Liver (tissue), 9 donors: ENCODE data around the gene ATP6V1F. TPM values are rescaled to one million over a fixed set of nuclear protein-coding genes. Genes with fewer than 3 reads are reported as not detected.

Source experiments
- DNase-seq: peaks from one replicate; pipeline ENCODE4 v3.0.0-alpha.2; 2017; ENCODE audit warnings: low spot score
- H3K27ac ChIP-seq, 2 donors: one replicate each; pipeline ENCODE4 v1.7.0; 2013; ENCODE audit warnings: inconsistent platforms in 2 of 2, low read length in 2 of 2, control low read depth in 1 of 2, low read depth in 1 of 2, mild to moderate bottlenecking in 1 of 2
- H3K27me3 ChIP-seq, 4 donors: one replicate each; pipeline versions ENCODE4 v1.6.1 to v1.7.0; 2013; ENCODE audit warnings: low read length in 3 of 4, inconsistent platforms in 1 of 4, mild to moderate bottlenecking in 1 of 4, moderate library complexity in 1 of 4; ENCODE audit not compliant: control insufficient read depth in 4 of 4, insufficient read depth in 4 of 4
- H3K36me3 ChIP-seq, 4 donors: one replicate each; pipeline versions ENCODE4 v1.6.1 to v1.7.0; 2013; ENCODE audit warnings: low read length in 3 of 4, mild to moderate bottlenecking in 3 of 4, low read depth in 1 of 4, moderate library complexity in 1 of 4; ENCODE audit not compliant: control insufficient read depth in 4 of 4, insufficient read depth in 3 of 4
- H3K4me1 ChIP-seq, 4 donors: one replicate each; pipeline versions ENCODE4 v1.6.1 to v1.7.0; 2013; ENCODE audit warnings: low read length in 3 of 4, mild to moderate bottlenecking in 3 of 4, moderate library complexity in 1 of 4; ENCODE audit not compliant: control insufficient read depth in 4 of 4, insufficient read depth in 4 of 4
- H3K4me3 ChIP-seq, 3 donors: one replicate each; pipeline versions ENCODE4 v1.6.1 to v1.7.0; 2013; ENCODE audit warnings: low read length in 3 of 3, control low read depth in 1 of 3, low read depth in 1 of 3, mild to moderate bottlenecking in 1 of 3
- H3K9ac ChIP-seq, 2 donors: one replicate each; pipeline ENCODE4 v1.7.0; 2013; ENCODE audit warnings: low read length in 2 of 2, mild to moderate bottlenecking in 2 of 2, moderate library complexity in 2 of 2, control low read depth in 1 of 2, low read depth in 1 of 2
- H3K9me3 ChIP-seq, 4 donors: one replicate each; pipeline versions ENCODE4 v1.6.1 to v1.7.0; 2013; ENCODE audit warnings: low read length in 3 of 4; ENCODE audit not compliant: control insufficient read depth in 4 of 4
- ATF3 ChIP-seq: IDR thresholded peaks from 2 replicates; pipeline ENCODE4 v1.6.1; 2016; ENCODE audit warnings: antibody characterized with exemption
- CTCF ChIP-seq: fragments of 150-350 bp; IDR thresholded peaks from 2 replicates; pipeline ENCODE4 v1.5.1; 2017; ENCODE audit warnings: improper control_type of control experiment, low read depth, low read length; ENCODE audit not compliant: missing input control
- EGR1 ChIP-seq, 2 donors: IDR thresholded peaks; 2 replicates each; pipeline ENCODE4 v1.6.1; 2016 to 2018; ENCODE audit warnings: antibody characterized with exemption in 2 of 2, low read depth in 2 of 2
- FOXA1 ChIP-seq: IDR thresholded peaks from 2 replicates; pipeline ENCODE4 v1.6.1; 2016; ENCODE audit warnings: antibody characterized with exemption
- FOXA2 ChIP-seq: IDR thresholded peaks from 2 replicates; pipeline ENCODE4 v1.6.1; 2016; ENCODE audit warnings: antibody characterized with exemption
- GABPA ChIP-seq, 2 donors: IDR thresholded peaks in 1 of 2; conservative IDR thresholded peaks in 1 of 2; 2 replicates each; pipeline ENCODE4 v1.6.1; 2016; ENCODE audit warnings: antibody characterized with exemption in 2 of 2, mild to moderate bottlenecking in 1 of 2, moderate library complexity in 1 of 2
- HNF4A ChIP-seq, 2 donors: conservative IDR thresholded peaks; 2 replicates each; pipeline ENCODE4 v1.6.1; 2016; ENCODE audit warnings: antibody characterized with exemption in 2 of 2, mild to moderate bottlenecking in 2 of 2
- HNF4G ChIP-seq: IDR thresholded peaks from 2 replicates; pipeline ENCODE4 v1.6.1; 2016; ENCODE audit warnings: antibody characterized with exemption
- JUND ChIP-seq, 2 donors: IDR thresholded peaks; 2 replicates each; pipeline ENCODE4 v1.6.1; 2016; ENCODE audit warnings: antibody characterized with exemption in 2 of 2
- MAX ChIP-seq: IDR thresholded peaks from 2 replicates; pipeline ENCODE4 v1.6.1; 2016; ENCODE audit warnings: antibody characterized with exemption
- NR2F2 ChIP-seq: IDR thresholded peaks from 2 replicates; pipeline ENCODE4 v1.6.1; 2016; ENCODE audit warnings: antibody characterized with exemption
- RAD21 ChIP-seq, 2 donors: IDR thresholded peaks; 2 replicates each; pipeline ENCODE4 v1.6.1; 2016; ENCODE audit warnings: antibody characterized with exemption in 2 of 2, mild to moderate bottlenecking in 2 of 2
- REST ChIP-seq: IDR thresholded peaks from 2 replicates; pipeline ENCODE4 v1.6.1; 2016; ENCODE audit warnings: antibody characterized with exemption, mild to moderate bottlenecking
- RXRA ChIP-seq, 2 donors: IDR thresholded peaks; 2 replicates each; pipeline ENCODE4 v1.6.1; 2017 to 2018; ENCODE audit warnings: antibody characterized with exemption in 2 of 2, mild to moderate bottlenecking in 1 of 2
- SP1 ChIP-seq: IDR thresholded peaks from 2 replicates; pipeline ENCODE4 v1.6.1; 2018; ENCODE audit warnings: antibody characterized with exemption, mild to moderate bottlenecking
- TAF1 ChIP-seq: conservative IDR thresholded peaks from 2 replicates; pipeline ENCODE4 v1.6.1; 2016; ENCODE audit warnings: antibody characterized with exemption, mild to moderate bottlenecking
- YY1 ChIP-seq: IDR thresholded peaks from 2 replicates; pipeline ENCODE4 v1.6.1; 2016; ENCODE audit warnings: antibody characterized with exemption, mild to moderate bottlenecking
- ZBTB33 ChIP-seq: IDR thresholded peaks from 2 replicates; pipeline ENCODE4 v1.6.1; 2016; ENCODE audit warnings: antibody characterized with exemption
- WGBS: extraction: QIAGEN DNeasy Blood & Tissue Kit; methylation state at CpG from one replicate; pipeline ENCODE4 v1.1.7; 2013; 5-methylcytosine and 5-hydroxymethylcytosine counted together
- polyA plus RNA-seq, 2 donors: library from polyadenylated mRNA; stranded (reverse) in 1 of 2; unstranded in 1 of 2; fragments of 200-250 nt in 1 of 2; fragments of >200 nt in 1 of 2; fragmentation: Nextera tagmentation in 1 of 2; extraction: Ambion mirVana in 1 of 2; gene quantifications; one replicate each; pipeline versions ENCODE4 v1.2.1 to v1.2.3, GENCODE V29; 2013 to 2015
- total RNA-seq, 2 donors: library from RNA; depleted of rRNA; stranded (reverse); fragments of >200 nt; gene quantifications; one replicate each; pipeline ENCODE4 v1.2.3, GENCODE V29; 2014
- donor health status: healthy.
- donor health status: healthy.
- donor health status: healthy.
- donor health status: healthy.
- donor health status: healthy.

ATP6V1F gene
- total and polyA plus RNA-seq, 4 donors = 23.1 to 111 (median 47.1) TPM

GRCh38 chr7:128836729-128837348 lies 25.8 kb upstream of the ATP6V1F start (continued):
- TF ChIP-seq ZBTB33 (no peak), FOXA2 (no peak), NR2F2 (no peak), ATF3 (no peak), YY1 (no peak), EGR1 (IDR thresholded peaks at IDR 0.05; ENCODE audit: low read depth in 2 of 2) (no peak)

GRCh38 chr7:128837521-128837921 lies 25.1 kb upstream of the ATP6V1F start:
- no peaks in the 10 kb centered on the region for H3K9me3 ChIP-seq
- H3K36me3 ChIP-seq = no peaks in the 10 kb centered on the region
- H3K27me3 ChIP-seq = no peaks in the 10 kb centered on the region
- no peaks in the 10 kb centered on the region for H3K4me1 ChIP-seq
- no peak for TF ChIP-seq HNF4G
- no peak overlapping the region for H3K4me3 ChIP-seq
- 98% methylated on average over 16 of the region's 16 CpGs for WGBS
- H3K27ac ChIP-seq = no peak overlapping the region
- no peak overlapping the region for H3K9ac ChIP-seq
- DNase-seq = no peak

GRCh38 chr7:128838109-128838779 lies 24.4 kb upstream of the ATP6V1F start:
- H3K36me3 ChIP-seq = no peaks in the 10 kb centered on the region
- no peaks in the 10 kb centered on the region for H3K4me1 ChIP-seq
- H3K9me3 ChIP-seq = no peaks in the 10 kb centered on the region
- H3K27ac ChIP-seq = no peak overlapping the region
- DNase-seq = no peak
- no peak for TF ChIP-seq ZBTB33
- TF ChIP-seq EGR1 (IDR thresholded peaks at IDR 0.05; ENCODE audit: low read depth in 2 of 2) = no peak
- no peak for TF ChIP-seq REST
- no peak for TF ChIP-seq HNF4A (conservative IDR thresholded peaks at IDR 0.05)
- TF ChIP-seq YY1 = no peak
- TF ChIP-seq MAX = no peak
- no peak for TF ChIP-seq JUND (IDR thresholded peaks at IDR 0.05)
- TF ChIP-seq NR2F2 = no peak
- TF ChIP-seq RAD21 (IDR thresholded peaks at IDR 0.05) = no peak
- TF ChIP-seq TAF1 = no peak
- no peak for TF ChIP-seq GABPA (IDR thresholded peaks at IDR 0.05 in 1 of 2, conservative IDR thresholded peaks at IDR 0.05 in 1 of 2)
- TF ChIP-seq CTCF = no peak
- no peak for TF ChIP-seq ATF3
- no peak for TF ChIP-seq FOXA2
- TF ChIP-seq SP1 = no peak
- TF ChIP-seq RXRA (IDR thresholded peaks at IDR 0.05) = no peak
- TF ChIP-seq HNF4G = no peak
- TF ChIP-seq FOXA1 = no peak
- no peak overlapping the region for H3K9ac ChIP-seq
- H3K4me3 ChIP-seq = no peak overlapping the region
- 89% methylated on average over 22 of the region's 22 CpGs for WGBS
- no peaks in the 10 kb centered on the region for H3K27me3 ChIP-seq
